ENCODE measurements around the gene OR4D6.
A peak's percentile ranks its signal among the peaks of the same experiment; 100 is the strongest.

OR4D6 gene

DNA sequence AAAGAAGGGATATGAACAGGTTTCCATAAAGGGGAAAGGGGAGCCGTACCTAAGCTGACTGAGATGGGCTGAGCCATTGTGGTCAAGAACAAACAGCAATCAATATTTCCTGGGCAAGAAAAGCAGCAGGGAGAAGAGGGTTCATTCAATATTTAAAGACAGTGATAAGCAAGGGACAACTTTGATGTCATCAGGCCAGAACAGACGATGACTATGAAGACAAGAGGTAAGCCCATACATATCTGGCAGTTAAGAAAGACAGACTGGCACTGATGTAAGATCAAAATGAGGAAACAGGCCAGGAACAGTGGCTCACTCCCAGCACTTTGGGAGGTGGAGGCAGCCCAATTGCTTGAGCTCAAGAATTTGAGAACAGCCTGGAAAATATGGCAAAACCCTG is 32.9 kb upstream of the OR4D6 start:
- CTCF ChIA-PET: interaction anchor here (1.6 kb wide), 1 partner anchor 22 kb away, joined by 3 read pairs; no protein-coding TSS in a partner anchor
- no peak for DNase-seq (ENCODE audit: low read depth, low spot score)

DNA sequence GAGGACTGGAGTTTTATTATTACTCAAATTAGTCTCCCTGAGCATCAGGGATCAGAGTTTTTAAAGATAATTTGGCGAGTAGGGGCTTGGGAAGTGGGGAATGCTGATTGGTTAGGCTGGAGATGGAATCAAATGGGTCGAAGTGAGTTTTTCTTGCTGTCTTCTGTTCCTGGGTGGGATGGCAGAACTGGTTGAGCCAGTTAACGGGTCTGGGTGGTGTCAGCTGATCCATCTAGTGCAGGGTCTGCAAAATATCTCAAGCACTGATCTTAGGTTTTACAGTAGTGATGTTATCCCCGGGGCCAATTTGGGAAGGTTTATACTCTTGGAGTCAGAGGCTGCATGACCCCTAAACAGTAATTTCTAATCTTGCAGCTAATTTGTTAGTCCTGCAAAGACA is 31.6 kb upstream of the OR4D6 start:
- DNase-seq (ENCODE audit: low read depth, low spot score): no peak
- TF ChIP-seq, protein P1, sequence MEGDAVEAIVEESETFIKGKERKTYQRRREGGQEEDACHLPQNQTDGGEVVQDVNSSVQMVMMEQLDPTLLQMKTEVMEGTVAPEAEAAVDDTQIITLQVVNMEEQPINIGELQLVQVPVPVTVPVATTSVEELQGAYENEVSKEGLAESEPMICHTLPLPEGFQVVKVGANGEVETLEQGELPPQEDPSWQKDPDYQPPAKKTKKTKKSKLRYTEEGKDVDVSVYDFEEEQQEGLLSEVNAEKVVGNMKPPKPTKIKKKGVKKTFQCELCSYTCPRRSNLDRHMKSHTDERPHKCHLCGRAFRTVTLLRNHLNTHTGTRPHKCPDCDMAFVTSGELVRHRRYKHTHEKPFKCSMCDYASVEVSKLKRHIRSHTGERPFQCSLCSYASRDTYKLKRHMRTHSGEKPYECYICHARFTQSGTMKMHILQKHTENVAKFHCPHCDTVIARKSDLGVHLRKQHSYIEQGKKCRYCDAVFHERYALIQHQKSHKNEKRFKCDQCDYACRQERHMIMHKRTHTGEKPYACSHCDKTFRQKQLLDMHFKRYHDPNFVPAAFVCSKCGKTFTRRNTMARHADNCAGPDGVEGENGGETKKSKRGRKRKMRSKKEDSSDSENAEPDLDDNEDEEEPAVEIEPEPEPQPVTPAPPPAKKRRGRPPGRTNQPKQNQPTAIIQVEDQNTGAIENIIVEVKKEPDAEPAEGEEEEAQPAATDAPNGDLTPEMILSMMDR (IDR thresholded peaks at IDR 0.05; ENCODE audit: insufficient read depth, low read length, missing control alignments): no peak
- ChIA-PET CTCF (interaction anchor here (1.6 kb wide), 1 partner anchor 23 kb away, joined by 3 read pairs; no protein-coding TSS in a partner anchor), POLR2A (no interaction called here)
- H3K4me3 ChIP-seq (ENCODE audit: low read depth, low read length): no peak overlapping the region

More for the DNA sequence above, 32.9 kb upstream of the OR4D6 start:
- H3K4me3 ChIP-seq (ENCODE audit: low read depth, low read length): no peak overlapping the region
- TF ChIP-seq, protein P1 (IDR thresholded peaks at IDR 0.05; ENCODE audit: insufficient read depth, low read length, missing control alignments): no peak
- POLR2A ChIA-PET: no interaction called here

DNA sequence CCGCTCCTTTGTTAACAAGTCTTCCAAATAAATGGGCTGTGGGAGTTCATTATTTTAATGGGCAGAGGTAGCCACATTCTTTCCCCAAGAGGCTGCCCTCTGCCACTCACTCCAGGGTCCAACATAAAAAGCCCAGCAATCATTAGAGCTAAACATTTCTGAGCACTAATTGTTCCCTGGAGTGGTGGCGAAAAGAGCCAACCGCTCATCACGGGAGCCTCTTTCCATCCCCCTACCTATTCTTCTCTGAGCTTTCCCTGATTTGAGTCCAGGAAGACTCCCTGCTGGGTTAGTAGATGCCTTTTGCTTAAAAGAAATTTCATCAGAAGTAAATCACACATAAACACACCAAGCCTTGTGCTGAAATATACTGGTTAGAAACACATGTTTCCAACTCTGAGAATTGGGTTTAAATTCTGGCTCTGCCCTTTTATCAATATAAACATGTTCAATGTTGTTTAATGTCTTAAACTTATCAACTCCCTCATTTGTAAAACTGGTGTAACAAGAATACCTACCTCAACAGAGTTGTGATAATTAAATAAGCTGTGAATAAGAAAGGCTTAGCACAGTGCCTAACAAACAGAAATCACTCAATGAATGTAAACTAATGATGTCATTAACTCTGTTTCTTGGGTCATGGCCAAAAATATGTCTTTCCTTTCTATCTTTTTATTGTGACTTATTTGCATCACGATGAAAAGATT is 30.2 kb upstream of the OR4D6 start, which contains the start of gene OR5A2:
Gene OR5A2 (minus strand): TSS at position 53 of the 707 bp plus-strand sequence. CDS start 3,460 bp downstream, outside the sequence.
- H3K4me3 ChIP-seq (ENCODE audit: low read depth, low read length): no peak within 1 kb of the TSS
- TF ChIP-seq, protein P1 (IDR thresholded peaks at IDR 0.05; ENCODE audit: insufficient read depth, low read length, missing control alignments): no peak
- CTCF ChIA-PET: interaction anchor here (1.1 kb wide), 2 partner anchors 10 to 254 kb away, joined by 3 read pairs; partner anchors contain the start of genes DTX4 and OR5A1
- DNase-seq (ENCODE audit: low read depth, low spot score): no peak
- POLR2A ChIA-PET: no interaction called here

DNA sequence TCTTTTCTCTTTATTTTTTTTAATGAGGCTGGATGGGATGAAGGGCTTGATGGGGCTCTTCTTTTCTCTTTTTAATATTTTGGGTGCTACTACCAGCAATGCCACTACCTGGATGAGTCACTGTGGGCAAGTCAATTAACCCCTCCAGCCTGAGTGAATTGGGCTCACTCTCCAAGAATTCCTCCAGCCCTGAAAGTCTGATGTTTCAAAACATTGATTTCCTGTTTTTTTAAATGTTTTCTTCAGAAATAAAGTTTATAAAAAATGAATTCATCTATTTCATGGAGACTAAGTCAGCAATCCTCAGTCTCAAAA is 29.7 kb upstream of the OR4D6 start:
- no peak overlapping the region for H3K4me3 ChIP-seq (ENCODE audit: low read depth, low read length)
- DNase-seq (ENCODE audit: low read depth, low spot score): no peak
- TF ChIP-seq, protein P1 (IDR thresholded peaks at IDR 0.05; ENCODE audit: insufficient read depth, low read length, missing control alignments): no peak
- CTCF ChIA-PET: interaction anchor here (1.1 kb wide), 2 partner anchors 9 to 255 kb away, joined by 3 read pairs; partner anchors contain the start of genes DTX4 and OR5A1
- POLR2A ChIA-PET: no interaction called here

DNA sequence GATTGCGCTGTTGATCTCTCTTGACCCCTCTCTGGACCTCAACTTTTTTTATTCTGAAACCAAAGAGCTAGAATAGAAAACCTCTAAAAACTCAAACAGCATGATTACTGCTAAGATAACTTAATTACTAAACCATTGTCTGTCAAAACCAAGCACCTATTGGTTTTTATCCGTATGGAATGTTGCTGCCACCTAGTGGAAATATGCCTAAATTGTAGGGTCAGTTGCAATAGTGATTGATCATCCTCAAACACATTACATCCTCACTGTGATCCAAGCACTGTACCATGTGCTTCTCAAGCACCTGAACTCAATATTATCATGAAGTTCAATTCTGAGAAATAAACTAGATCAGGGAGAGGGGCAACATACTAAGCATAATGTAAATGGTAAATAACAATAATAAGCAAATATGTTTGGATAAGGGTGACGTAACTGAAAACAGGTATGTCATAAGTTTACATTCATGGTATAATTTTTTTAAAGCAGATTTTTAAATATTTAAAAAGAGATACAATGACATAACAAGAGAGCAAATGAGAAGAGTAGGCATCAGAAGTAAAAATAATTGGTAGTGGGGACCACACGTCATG is 26.7 kb upstream of the OR4D6 start:
- no peak for DNase-seq (ENCODE audit: low read depth, low spot score)
- CTCF ChIA-PET: interaction anchor here (0.8 to 3.3 kb wide), 9 partner anchors 8 to 272 kb away, joined by 3 to 21 read pairs (median 4); partner anchors contain the start of gene DTX4
- no peak overlapping the region for H3K4me3 ChIP-seq (ENCODE audit: low read depth, low read length)
- POLR2A ChIA-PET: no interaction called here
- TF ChIP-seq, protein P1 (IDR thresholded peaks at IDR 0.05; ENCODE audit: insufficient read depth, low read length, missing control alignments): peak; percentile 51

DNA sequence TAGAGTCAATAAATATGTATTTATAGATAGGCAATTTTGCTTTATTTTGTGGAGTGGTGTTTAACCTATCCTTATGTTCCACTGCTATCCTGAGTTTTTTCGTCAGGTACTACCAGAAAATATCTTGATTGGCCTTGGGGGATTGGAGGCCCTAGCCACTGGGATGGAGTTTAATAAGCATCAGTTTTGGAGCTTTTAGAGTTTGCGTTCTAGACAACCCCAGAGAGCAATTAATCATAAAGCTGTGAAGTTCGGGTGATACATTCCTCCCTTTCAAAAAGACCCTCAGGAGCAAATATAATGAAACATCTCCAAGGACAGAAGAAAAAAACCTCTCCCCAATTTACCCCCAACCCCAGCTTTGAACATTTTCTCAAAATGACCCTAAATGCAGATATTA is 20.6 kb upstream of the OR4D6 start, which contains the start of gene OR5A1:
Gene OR5A1 (plus strand): TSS at position 301 of the 400 bp plus-strand sequence. CDS start 6,700 bp downstream, outside the sequence.
- TF ChIP-seq, protein P1 (IDR thresholded peaks at IDR 0.05; ENCODE audit: insufficient read depth, low read length, missing control alignments): no peak
- ChIA-PET POLR2A (no interaction called here), CTCF (interaction anchor here (0.8 to 1.6 kb wide), 2 partner anchors 10 to 266 kb away, joined by 3 to 6 read pairs; partner anchors contain the start of gene OR5A2)
- H3K4me3 ChIP-seq (ENCODE audit: low read depth, low read length): no peak within 1 kb of the TSS
- no peak for DNase-seq (ENCODE audit: low read depth, low spot score)

All from AG04449 (cell line).